ENCODE results near the gene EFNB1.

DNA sequence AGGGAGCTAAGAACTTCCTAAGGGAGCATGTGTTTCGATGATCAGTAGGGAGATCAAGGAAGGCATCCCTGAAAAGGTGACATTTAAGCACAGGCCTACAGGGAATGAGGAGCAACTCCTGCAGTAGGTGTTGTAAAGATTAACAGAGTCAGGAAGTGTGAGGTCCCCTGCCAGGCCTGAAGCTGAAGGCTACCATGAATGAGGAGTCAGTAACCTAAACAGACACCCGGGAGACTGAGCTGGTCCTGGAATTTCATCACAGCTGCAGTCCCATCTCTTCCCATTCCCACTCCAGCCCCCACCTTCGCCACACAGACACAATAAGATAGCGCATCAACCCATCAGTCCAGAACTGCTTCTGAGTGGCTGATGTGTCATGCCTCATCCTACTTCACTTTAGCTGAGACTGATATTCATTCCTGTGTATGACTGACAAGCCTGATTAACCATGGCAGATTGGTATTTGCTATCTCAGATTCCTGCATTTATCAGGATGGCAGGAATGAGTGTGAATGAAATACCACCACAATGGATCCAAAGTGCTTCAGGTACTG lies 27.0 kb upstream of the EFNB1 start:
- TF ChIP-seq CTCF (IDR thresholded peaks at IDR 0.05 in 4 of 5, conservative IDR thresholded peaks at IDR 0.05 in 1 of 5) (no peak), POLR2A (IDR thresholded peaks at IDR 0.05) (no peak)

Measured in gastrocnemius medialis (tissue), 4 donors.